ENCODE data around the gene POLE2. TPM values are rescaled to one million over a fixed set of nuclear protein-coding genes. Genes with fewer than 3 reads are reported as not detected.

The POLE2 gene
- total RNA-seq, 2 experiments from 2014 or later, result 1.2 to 1.4 TPM

DNA sequence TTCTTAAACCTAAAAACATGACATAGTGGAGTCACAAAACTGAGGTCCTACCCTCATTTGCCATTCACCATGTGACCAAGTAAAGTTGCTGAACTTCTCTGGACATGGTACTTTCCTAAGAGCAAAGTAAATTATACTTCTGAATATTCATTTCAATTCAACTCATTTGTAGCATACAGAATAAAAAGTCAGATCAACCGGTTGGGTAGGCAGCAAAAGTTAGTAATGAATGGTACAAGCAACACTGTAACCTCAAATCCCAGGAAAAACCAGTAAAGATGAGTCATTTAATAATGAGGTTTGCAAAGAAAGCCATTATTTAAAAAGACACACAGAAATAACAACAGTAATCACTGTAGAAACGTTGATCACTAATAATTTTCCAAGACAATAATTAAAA is 8.7 kb downstream of the POLE2 start:
- Mint-ChIP-seq H3K9me3 (no peaks in the 10 kb centered on the region), H3K27me3 (no peaks in the 10 kb centered on the region), H3K4me3 (no peak overlapping the region), H3K36me3 (ENCODE audit: low read depth) (no peaks in the 10 kb centered on the region), H3K4me1 (ENCODE audit: low read depth) (no peaks in the 10 kb centered on the region), H3K27ac (no peak overlapping the region)
- no peaks in the 10 kb centered on the region for H3K9me3 ChIP-seq (ENCODE audit: control insufficient read depth in 1 of 2, insufficient read depth in 1 of 2, low read length in 2 of 2)
- H3K4me3 ChIP-seq (ENCODE audit: low read length), result no peak overlapping the region
- no peak for DNase-seq
- POLR2A ChIA-PET, result no interaction called here
- no peaks in the 10 kb centered on the region for H3K4me1 ChIP-seq (ENCODE audit: insufficient read depth, low read length)
- no peaks in the 10 kb centered on the region for H3K27me3 ChIP-seq (ENCODE audit: control insufficient read depth in 1 of 2, insufficient read depth in 2 of 2, low read length in 2 of 2)
- TF ChIP-seq, protein P1, sequence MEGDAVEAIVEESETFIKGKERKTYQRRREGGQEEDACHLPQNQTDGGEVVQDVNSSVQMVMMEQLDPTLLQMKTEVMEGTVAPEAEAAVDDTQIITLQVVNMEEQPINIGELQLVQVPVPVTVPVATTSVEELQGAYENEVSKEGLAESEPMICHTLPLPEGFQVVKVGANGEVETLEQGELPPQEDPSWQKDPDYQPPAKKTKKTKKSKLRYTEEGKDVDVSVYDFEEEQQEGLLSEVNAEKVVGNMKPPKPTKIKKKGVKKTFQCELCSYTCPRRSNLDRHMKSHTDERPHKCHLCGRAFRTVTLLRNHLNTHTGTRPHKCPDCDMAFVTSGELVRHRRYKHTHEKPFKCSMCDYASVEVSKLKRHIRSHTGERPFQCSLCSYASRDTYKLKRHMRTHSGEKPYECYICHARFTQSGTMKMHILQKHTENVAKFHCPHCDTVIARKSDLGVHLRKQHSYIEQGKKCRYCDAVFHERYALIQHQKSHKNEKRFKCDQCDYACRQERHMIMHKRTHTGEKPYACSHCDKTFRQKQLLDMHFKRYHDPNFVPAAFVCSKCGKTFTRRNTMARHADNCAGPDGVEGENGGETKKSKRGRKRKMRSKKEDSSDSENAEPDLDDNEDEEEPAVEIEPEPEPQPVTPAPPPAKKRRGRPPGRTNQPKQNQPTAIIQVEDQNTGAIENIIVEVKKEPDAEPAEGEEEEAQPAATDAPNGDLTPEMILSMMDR (IDR thresholded peaks at IDR 0.05), result no peak
- intact Hi-C loops (cut with DNase I, micrococcal nuclease), result no loop called here
- ATAC-seq (ENCODE audit: poor library complexity), result no peak
- CTCF ChIA-PET, result no interaction called here
- H3K36me3 ChIP-seq (ENCODE audit: insufficient read depth, low read length), result no peaks in the 10 kb centered on the region
- H3K27ac ChIP-seq (ENCODE audit: low read depth in 1 of 2, low read length in 2 of 2), result no peak overlapping the region

DNA sequence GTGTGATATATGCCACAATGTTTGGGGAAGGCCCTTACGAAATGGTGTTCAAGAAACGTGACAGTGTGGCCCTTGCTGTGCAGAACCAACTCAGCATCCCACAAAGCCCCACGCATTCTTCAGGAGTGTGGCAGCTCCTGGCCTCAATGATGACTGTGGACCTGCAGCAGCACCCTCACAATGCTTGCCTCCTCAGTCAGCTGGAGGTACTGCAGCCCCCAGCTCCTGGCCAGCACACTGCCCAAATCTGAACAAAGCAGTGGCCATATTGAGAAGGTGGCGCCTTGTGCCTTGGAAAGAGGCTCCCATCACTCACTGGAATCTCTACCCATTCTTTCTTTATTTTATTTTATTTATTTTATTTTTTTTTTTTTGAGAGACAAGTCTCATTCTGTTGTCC is 10.4 kb downstream of the POLE2 start:
- Mint-ChIP-seq H3K27me3 (no peaks in the 10 kb centered on the region), H3K36me3 (ENCODE audit: low read depth) (no peaks in the 10 kb centered on the region), H3K27ac (no peak overlapping the region), H3K9me3 (no peaks in the 10 kb centered on the region), H3K4me3 (no peak overlapping the region), H3K4me1 (ENCODE audit: low read depth) (no peaks in the 10 kb centered on the region)
- no peak overlapping the region for H3K4me3 ChIP-seq (ENCODE audit: low read length)
- intact Hi-C loops (cut with DNase I, micrococcal nuclease), result no loop called here
- ChIA-PET CTCF (interaction anchor here (1.2 kb wide), 1 partner anchor 25 kb away, joined by 3 read pairs; no protein-coding TSS in a partner anchor), POLR2A (interaction anchor here (0.6 kb wide), 1 partner anchor 10 kb away, joined by 4 read pairs; the partner anchor contains the start of gene POLE2)
- ATAC-seq (ENCODE audit: poor library complexity), result no peak
- H3K4me1 ChIP-seq (ENCODE audit: insufficient read depth, low read length), result no peaks in the 10 kb centered on the region
- H3K9me3 ChIP-seq (ENCODE audit: control insufficient read depth in 1 of 2, insufficient read depth in 1 of 2, low read length in 2 of 2), result no peaks in the 10 kb centered on the region
- no peaks in the 10 kb centered on the region for H3K27me3 ChIP-seq (ENCODE audit: control insufficient read depth in 1 of 2, insufficient read depth in 2 of 2, low read length in 2 of 2)
- H3K27ac ChIP-seq (ENCODE audit: low read depth in 1 of 2, low read length in 2 of 2), result no peak overlapping the region
- H3K36me3 ChIP-seq (ENCODE audit: insufficient read depth, low read length), result no peaks in the 10 kb centered on the region
- TF ChIP-seq, protein P1 (IDR thresholded peaks at IDR 0.05), result no peak
- DNase-seq, result peak in 1 of 14 experiments; percentile 18

DNA sequence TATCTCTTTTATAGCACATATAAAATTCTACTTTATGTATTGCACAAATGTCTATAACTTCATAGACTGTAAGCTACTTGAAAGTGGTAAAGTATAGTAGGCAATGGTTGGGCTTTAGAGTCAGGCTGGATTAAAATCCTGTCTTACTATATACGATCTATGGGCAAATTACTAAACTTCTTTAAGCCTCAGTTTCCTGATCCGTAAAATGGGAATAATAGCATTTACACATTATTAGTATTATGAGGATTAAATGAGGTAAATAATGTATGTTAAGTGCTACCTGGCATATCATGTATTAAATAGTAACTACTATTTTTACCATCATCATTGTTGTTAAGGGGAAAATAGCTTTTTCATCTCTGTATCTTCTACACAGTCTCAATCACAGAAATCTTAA is 14.4 kb downstream of the POLE2 start:
- H3K27ac Mint-ChIP-seq, result no peak overlapping the region

More for the DNA sequence above, 14.4 kb downstream of the POLE2 start:
- no peak overlapping the region for H3K4me3 Mint-ChIP-seq
- intact Hi-C loops (cut with DNase I, micrococcal nuclease), result no loop called here
- H3K27ac ChIP-seq (ENCODE audit: low read depth in 1 of 2, low read length in 2 of 2), result no peak overlapping the region
- no peaks in the 10 kb centered on the region for H3K4me1 ChIP-seq (ENCODE audit: insufficient read depth, low read length)
- DNase-seq, result no peak
- no peaks in the 10 kb centered on the region for H3K27me3 ChIP-seq (ENCODE audit: control insufficient read depth in 1 of 2, insufficient read depth in 2 of 2, low read length in 2 of 2)
- CTCF ChIA-PET, result no interaction called here
- no peaks in the 10 kb centered on the region for H3K36me3 ChIP-seq (ENCODE audit: insufficient read depth, low read length)
- H3K9me3 ChIP-seq (ENCODE audit: control insufficient read depth in 1 of 2, insufficient read depth in 1 of 2, low read length in 2 of 2), result no peaks in the 10 kb centered on the region
- TF ChIP-seq, protein P1 (IDR thresholded peaks at IDR 0.05), result no peak
- H3K9me3 Mint-ChIP-seq, result no peaks in the 10 kb centered on the region
- no peak overlapping the region for H3K4me3 ChIP-seq (ENCODE audit: low read length)
- no peak for ATAC-seq (ENCODE audit: poor library complexity)
- H3K4me1 Mint-ChIP-seq (ENCODE audit: low read depth), result no peaks in the 10 kb centered on the region
- POLR2A ChIA-PET, result no interaction called here
- no peaks in the 10 kb centered on the region for H3K27me3 Mint-ChIP-seq
- no peaks in the 10 kb centered on the region for H3K36me3 Mint-ChIP-seq (ENCODE audit: low read depth)

Measured in CD4-positive, alpha-beta T cell (primary cell).